OCI-LY7 (cell line): ENCODE measurements around the gene TMC2. TPM values are rescaled to one million over a fixed set of nuclear protein-coding genes. Genes with fewer than 3 reads are reported as not detected.

Experiments
- BruUV-seq: library from RNA; stranded (reverse); fragments of 400-500 nt; replicated peaks from 2 replicates; lab custom pipeline; 2021; lab: Mats Ljungman, UMichigan
- CTCF ChIA-PET: fragments of 300-600 bp; sonication (Branson Sonifier 250); formaldehyde crosslinking; loops from one replicate; lab custom pipeline; 2022; ENCODE audit warnings: antibody characterized with exemption; ENCODE audit not compliant: unreplicated experiment; lab: Charles Lee
- POLR2A ChIA-PET: fragments of 300-600 bp; sonication (Branson Sonifier 250); formaldehyde crosslinking; loops from one replicate; lab custom pipeline; 2022; ENCODE audit warnings: antibody characterized with exemption; lab: Charles Lee
- DNase-seq: peaks from one replicate; pipeline ENCODE4 v3.0.0-alpha.2; 2015; ENCODE audit warnings: low spot score
- H2AFZ ChIP-seq: fragments of 200-600 bp; sonication (generic), shearing (Covaris generic); 2 replicates; pipeline ENCODE4 v1.6.1; 2014; ENCODE audit warnings: mild to moderate bottlenecking, antibody characterized with exemption, low read length, moderate library complexity
- H3K27ac ChIP-seq: fragments of 200-600 bp; sonication (generic); 2 replicates; pipeline ENCODE4 v1.5.1; 2014; ENCODE audit warnings: mixed run types, low read depth, mild to moderate bottlenecking, moderate library complexity, low read length, inconsistent platforms; ENCODE audit not compliant: poor library complexity, severe bottlenecking
- H3K36me3 ChIP-seq: fragments of 200-600 bp; sonication (generic); 2 replicates; pipeline ENCODE4 v1.6.1; 2014; ENCODE audit warnings: mild to moderate bottlenecking, antibody characterized with exemption, low read length, moderate library complexity, mixed read lengths; ENCODE audit not compliant: insufficient read depth
- H3K4me1 ChIP-seq: fragments of 200-600 bp; sonication (generic); 2 replicates; pipeline ENCODE4 v1.5.1; 2014; ENCODE audit warnings: mild to moderate bottlenecking, low read length; ENCODE audit not compliant: insufficient read depth, poor library complexity, severe bottlenecking
- H3K4me2 ChIP-seq: fragments of 200-600 bp; sonication (generic); 2 replicates; pipeline ENCODE4 v1.6.1; 2014; ENCODE audit warnings: mild to moderate bottlenecking, low read length
- H3K4me3 ChIP-seq: fragments of 200-600 bp; sonication (generic); 2 replicates; pipeline ENCODE4 v1.5.1; 2014; ENCODE audit warnings: mild to moderate bottlenecking, low read depth, low read length; ENCODE audit not compliant: poor library complexity, severe bottlenecking
- H3K79me2 ChIP-seq: fragments of 200-600 bp; sonication (generic); 2 replicates; pipeline ENCODE4 v1.6.1; 2016; ENCODE audit warnings: low read depth, mild to moderate bottlenecking, low read length, moderate library complexity, mixed read lengths; ENCODE audit not compliant: insufficient read depth
- H3K9me2 ChIP-seq: fragments of 200-600 bp; sonication (generic); 2 replicates; pipeline ENCODE4 v1.6.1; 2016; ENCODE audit warnings: mild to moderate bottlenecking, low read length, mixed read lengths; ENCODE audit not compliant: insufficient read depth
- H3K9me3 ChIP-seq: fragments of 200-600 bp; sonication (generic); 2 replicates; pipeline ENCODE4 v1.6.1; 2014; ENCODE audit warnings: mild to moderate bottlenecking, mixed run types, low read length, mixed read lengths
- H4K20me1 ChIP-seq: fragments of 200-600 bp; sonication (generic); 2 replicates; pipeline ENCODE4 v1.6.1; 2014; ENCODE audit warnings: mild to moderate bottlenecking, antibody characterized with exemption, low read length, moderate library complexity, mixed read lengths; ENCODE audit not compliant: insufficient read depth
- CTCF ChIP-seq: fragments of 200-600 bp; sonication (generic); conservative IDR thresholded peaks from 2 replicates; pipeline ENCODE4 v1.5.1; 2014; ENCODE audit warnings: mild to moderate bottlenecking, antibody characterized with exemption, low read length, moderate library complexity, mixed read lengths
- EZH2phosphoT487 ChIP-seq: fragments of 200-600 bp; sonication (generic); IDR thresholded peaks from 2 replicates; pipeline ENCODE4 v1.6.1; 2018; ENCODE audit warnings: low read depth, borderline replicate concordance, mild to moderate bottlenecking, mixed run types, antibody characterized with exemption, low read length, moderate library complexity, mixed read lengths
- intact Hi-C: fragments of 100-400 bp; cut with micrococcal nuclease; formaldehyde crosslinking; loops from one replicate; pipeline ENCODE4 v1.10.0; 2022; ENCODE audit not compliant: unreplicated experiment
- total RNA-seq, 2 experiments: library from RNA; depleted of rRNA in 1 of 2; stranded (reverse); fragments of >200 nt in 1 of 2; shearing (Covaris generic) in 1 of 2; gene quantifications; 2 replicates each; pipeline ENCODE4 v1.2.3, GENCODE V29; 2014 to 2022

The TMC2 gene
- total RNA-seq, 2 experiments from 2014 or later = not detected

- no peak overlapping the region for H2AFZ ChIP-seq
- BruUV-seq = no TSS peak
- CTCF ChIA-PET = no interaction called here
Observed at GRCh38 chr20:2619961-2620595, 83.7 kb downstream of the TMC2 start.

GRCh38 chr20:2624190-2624589 is 87.8 kb downstream of the TMC2 start:
- no peak overlapping the region for H3K4me2 ChIP-seq
- ChIA-PET POLR2A (no interaction called here), CTCF (no interaction called here)
- intact Hi-C loops = no loop called here
- no peak overlapping the region for H3K4me3 ChIP-seq
- TF ChIP-seq CTCF (no peak), EZH2phosphoT487 (no peak)
- no TSS peak for BruUV-seq
- H3K36me3 ChIP-seq = no peaks in the 10 kb centered on the region
- H3K4me1 ChIP-seq = no peaks in the 10 kb centered on the region
- H3K27ac ChIP-seq = no peak overlapping the region
- H3K79me2 ChIP-seq = no peaks in the 10 kb centered on the region
- no peaks in the 10 kb centered on the region for H4K20me1 ChIP-seq
- peaks cover 8% of the 10 kb centered on the region; the same call in 1 of the 2 replicates for H3K9me3 ChIP-seq
- DNase-seq = no peak
- H3K9me2 ChIP-seq = no peaks in the 10 kb centered on the region
- H2AFZ ChIP-seq = no peak overlapping the region

More at GRCh38 chr20:2619961-2620595, 83.7 kb downstream of the TMC2 start:
- no peak for DNase-seq
- no peak overlapping the region for H3K4me2 ChIP-seq
- no peaks in the 10 kb centered on the region for H4K20me1 ChIP-seq
- POLR2A ChIA-PET = no interaction called here
- no peaks in the 10 kb centered on the region for H3K9me2 ChIP-seq
- no peak overlapping the region for H3K4me3 ChIP-seq
- no peaks in the 10 kb centered on the region for H3K36me3 ChIP-seq
- intact Hi-C loops = no loop called here
- H3K27ac ChIP-seq = no peak overlapping the region
- no peaks in the 10 kb centered on the region for H3K9me3 ChIP-seq
- TF ChIP-seq EZH2phosphoT487 (no peak), CTCF (no peak)
- H3K4me1 ChIP-seq = no peaks in the 10 kb centered on the region
- no peaks in the 10 kb centered on the region for H3K79me2 ChIP-seq

- TF ChIP-seq CTCF = no peak
- no peak for TF ChIP-seq EZH2phosphoT487
- no TSS peak for BruUV-seq
- no peak overlapping the region for H3K4me3 ChIP-seq
- H3K4me2 ChIP-seq = no peak overlapping the region
- no peak overlapping the region for H2AFZ ChIP-seq
- H3K9me2 ChIP-seq = no peaks in the 10 kb centered on the region
- ChIA-PET POLR2A (no interaction called here), CTCF (no interaction called here)
- H3K4me1 ChIP-seq = no peaks in the 10 kb centered on the region
- no peaks in the 10 kb centered on the region for H3K79me2 ChIP-seq
- no peak overlapping the region for H3K27ac ChIP-seq
- no peaks in the 10 kb centered on the region for H4K20me1 ChIP-seq
- no peak for DNase-seq
- H3K36me3 ChIP-seq = no peaks in the 10 kb centered on the region
- intact Hi-C loops = no loop called here
- H3K9me3 ChIP-seq = peaks cover 8% of the 10 kb centered on the region; the same call in 1 of the 2 replicates
Observed at GRCh38 chr20:2625062-2625461, 88.7 kb downstream of the TMC2 start.
